ENCODE measurements around the gene PALM.
"Not testable (repeated sequence)": the region's sequence is repeated elsewhere in the genome, so short reads cannot be mapped to it uniquely, and the experiment has no call there.

Gene PALM, protein sequence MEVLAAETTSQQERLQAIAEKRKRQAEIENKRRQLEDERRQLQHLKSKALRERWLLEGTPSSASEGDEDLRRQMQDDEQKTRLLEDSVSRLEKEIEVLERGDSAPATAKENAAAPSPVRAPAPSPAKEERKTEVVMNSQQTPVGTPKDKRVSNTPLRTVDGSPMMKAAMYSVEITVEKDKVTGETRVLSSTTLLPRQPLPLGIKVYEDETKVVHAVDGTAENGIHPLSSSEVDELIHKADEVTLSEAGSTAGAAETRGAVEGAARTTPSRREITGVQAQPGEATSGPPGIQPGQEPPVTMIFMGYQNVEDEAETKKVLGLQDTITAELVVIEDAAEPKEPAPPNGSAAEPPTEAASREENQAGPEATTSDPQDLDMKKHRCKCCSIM

DNA sequence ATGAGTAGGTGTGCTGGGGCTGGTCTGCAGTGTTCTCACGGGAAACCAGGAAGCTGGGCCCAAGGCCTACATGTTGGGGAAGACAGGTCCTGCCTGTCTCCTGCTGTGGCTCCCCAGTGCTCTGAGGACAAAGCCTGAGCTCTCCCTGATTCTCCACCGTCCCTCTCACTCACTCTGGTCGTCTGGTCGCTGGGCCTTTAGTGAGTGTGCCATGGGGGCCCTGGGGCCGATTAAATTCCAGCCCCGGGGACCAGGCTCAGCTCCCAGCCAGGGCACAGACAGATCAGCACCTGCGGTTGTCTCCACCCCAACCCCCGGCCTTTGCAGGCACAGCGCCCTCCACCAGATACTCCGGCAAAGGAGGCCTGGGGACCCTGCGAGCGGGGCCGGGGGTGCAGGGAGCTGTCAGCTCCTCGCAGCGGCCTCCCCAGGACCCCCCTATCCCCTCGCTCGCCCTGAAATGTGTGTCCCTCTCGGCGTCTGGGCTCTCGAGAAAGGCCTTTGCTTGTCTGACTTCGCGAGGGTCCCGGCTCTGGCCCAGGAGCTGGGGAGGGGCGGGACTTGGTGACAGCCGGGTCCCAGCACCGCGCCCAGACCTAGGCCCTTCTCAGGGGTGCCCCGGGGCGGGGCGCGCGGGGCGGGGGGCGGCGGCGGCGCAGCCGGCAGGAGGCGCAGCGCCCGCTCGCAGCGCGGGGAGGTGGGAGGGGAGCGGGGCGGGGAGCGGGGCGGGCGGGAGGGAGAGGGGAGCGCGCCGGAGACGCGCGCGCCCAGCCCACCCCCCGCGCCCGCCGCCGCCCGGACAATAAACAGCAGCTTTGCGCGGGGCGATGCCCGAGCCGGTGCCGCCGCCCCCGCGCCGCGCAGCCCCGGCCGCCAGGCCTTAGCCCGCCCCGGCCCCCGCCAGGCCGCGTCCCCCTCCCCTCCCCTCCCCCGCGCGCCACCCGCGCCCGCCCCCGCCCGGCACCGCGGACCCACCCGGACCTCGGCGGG, at the start of gene PALM:
Gene PALM, plus strand, starts transcription at position 782 of the 990 bp plus-strand sequence. CDS start 212 bp downstream, outside the sequence.
- no peak for DNase-seq

DNA sequence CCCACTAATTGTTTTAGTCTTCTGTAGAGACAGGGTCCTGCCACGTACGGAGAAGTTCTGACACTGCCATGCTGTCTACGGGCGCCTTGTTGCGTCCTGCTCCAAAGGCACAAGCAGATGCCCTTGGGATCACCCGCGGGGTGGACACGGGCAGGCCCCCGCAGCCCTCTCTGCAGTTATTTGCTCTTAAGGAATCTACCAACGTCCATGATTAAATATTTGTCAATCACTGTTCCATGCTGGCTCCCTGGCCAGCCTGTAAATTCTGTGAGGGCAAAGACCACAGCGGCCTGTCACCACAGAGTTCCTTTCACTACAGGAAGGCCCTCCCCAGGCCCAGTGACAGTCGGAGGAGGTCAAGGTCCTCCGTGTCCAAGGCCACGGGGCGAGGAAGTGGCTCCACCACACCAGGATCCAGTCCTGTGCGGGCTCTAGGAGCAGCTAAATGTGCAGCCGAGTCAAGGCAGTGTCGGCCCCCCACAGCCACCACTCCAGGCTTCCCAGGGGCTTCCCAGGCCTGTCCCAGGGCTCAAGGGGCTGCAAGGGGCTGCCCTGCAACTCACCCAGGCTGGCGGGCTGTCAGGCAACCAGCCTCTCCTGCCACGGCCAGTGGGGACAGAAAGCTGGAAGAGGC, 47.8 kb upstream of the PALM start:
- no peak for DNase-seq

DNA sequence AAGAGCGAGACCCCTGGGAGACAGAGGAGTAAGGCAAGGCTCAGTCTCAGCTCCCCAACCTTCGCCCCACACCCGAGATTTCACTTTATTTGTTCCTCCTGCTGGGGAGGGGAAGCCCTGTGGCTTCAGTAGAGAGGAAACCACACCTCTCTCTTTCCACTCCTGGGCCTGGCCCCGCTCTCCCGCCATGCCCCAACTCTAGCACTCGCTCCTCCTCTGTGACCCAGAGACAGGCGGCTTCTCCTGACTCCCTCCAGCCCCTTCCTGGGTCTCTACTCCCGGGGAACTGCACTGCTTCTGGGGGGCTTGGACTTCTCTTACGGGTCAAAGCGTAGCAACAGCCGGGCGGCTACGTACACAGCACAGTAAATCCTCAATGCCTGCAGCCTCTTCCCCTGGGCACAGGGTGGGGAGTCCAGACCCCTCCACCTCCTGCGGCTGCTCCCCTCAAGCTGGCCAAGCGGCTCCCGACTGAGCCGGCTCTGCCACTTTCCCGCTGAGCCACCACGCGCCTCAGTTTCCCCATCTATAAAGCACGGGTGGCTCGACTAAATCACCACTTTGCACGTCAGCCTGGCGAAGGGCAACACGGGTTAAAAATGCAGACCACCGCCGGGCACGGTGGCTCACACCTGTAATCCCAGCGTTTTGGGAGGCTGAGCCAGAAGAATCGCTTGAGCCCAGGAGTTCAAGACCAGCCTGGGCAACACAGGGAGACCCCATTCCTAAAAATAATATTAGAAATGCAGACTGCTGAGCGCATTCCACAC, 47.1 kb upstream of the PALM start:
- peak; percentile 61 for DNase-seq

DNA sequence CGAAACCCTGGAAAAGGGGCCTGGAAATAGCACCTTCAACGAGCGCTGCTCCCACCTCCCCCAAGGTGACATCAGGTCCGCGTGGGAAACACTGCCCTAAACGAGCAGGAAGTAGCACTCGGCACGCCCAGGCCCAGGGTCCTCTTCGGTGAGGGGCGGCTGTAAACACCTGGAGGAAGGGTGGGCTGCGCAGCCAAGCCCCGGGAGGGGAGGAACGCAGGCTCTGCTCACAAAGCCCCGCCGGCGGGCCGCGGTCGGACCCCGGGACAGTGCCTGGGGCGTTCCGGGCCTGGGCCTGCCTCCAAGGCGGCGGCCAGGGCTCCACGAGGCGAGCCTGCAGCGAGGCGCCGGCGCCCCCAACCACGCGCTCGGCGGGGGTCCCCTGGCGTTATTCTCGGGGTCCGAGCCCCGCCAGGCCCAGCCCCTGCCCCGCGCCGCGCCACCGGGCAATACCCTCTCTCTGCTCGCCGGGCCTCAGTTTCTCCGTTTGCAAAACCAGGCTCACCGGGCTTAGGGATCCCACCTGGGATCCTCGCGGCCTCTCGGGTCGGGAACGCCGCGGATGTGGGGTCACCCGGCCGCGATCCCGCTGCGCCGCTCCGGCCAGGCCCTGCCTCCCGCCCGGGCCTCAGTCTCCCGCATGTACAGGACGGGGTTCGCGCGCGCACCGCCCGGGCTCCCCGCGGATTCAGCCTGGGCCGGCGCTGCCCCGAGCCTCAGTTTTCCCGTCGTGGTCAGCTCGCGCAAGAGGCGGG, 46.4 kb upstream of the PALM start:
- DNase-seq: peak; percentile 69

DNA sequence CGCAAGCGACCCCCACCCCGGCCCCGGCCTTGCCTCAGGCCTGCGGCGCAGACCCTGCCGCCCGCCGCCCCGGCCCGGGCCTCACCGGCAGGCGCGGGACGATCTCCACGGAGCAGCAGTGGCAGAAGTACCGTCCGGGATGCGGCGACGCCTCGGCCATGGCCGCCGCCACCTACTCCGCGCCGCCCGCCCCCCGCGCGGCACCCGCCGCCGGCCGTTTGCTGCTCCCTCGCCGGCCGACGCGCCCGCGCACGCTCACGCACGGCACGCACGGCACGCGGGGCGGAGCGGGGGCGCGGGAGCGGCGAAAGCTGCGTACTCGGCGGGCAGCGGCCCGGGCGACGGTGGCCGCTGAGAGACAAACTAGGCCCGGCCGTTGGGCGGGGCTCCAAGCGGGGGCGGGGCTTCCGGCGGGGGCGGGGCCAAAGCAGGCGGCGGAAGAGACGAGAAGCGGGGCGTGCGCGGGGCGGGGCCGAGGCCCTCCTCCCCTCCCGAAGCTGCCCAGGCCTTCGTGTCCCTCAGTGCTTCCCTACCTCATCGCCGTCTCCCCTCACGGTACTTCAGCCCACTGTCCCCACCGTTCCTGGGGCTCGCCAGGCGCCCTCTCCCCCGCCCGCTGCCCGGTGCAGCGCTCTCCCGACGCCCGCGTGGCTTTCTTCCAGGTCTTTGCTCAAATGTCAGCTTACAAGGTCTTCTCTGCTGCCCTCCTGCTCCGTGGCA, 45.6 kb upstream of the PALM start, which contains the start of gene RNF126:
Gene RNF126, minus strand, starts transcription at position 253 of the 720 bp plus-strand sequence. Its CDS starts 93 bp downstream, at position 160.
- DNase-seq: peak; percentile 98

DNA sequence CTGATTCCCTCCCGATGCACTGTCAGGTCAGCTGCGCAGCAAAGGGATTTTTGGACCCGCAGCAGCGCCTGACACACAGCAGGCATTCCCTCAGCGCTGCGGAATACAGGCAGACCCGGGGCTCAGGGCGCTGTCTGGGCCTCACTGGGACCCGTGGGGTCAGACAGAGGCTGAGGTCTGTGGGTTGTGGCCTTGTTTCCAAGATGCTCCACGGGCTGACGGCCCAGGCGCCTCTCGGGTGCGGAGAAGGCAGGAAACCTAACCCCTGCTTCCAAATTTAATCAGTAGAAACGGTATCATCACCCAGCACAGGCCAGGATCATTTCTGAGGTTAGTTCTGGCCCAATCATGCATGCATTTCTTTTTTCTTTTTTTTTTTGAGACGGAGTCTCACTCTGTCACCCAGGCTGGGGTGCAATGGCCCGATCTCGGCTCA, 45.0 kb upstream of the PALM start:
- no peak for DNase-seq

DNA sequence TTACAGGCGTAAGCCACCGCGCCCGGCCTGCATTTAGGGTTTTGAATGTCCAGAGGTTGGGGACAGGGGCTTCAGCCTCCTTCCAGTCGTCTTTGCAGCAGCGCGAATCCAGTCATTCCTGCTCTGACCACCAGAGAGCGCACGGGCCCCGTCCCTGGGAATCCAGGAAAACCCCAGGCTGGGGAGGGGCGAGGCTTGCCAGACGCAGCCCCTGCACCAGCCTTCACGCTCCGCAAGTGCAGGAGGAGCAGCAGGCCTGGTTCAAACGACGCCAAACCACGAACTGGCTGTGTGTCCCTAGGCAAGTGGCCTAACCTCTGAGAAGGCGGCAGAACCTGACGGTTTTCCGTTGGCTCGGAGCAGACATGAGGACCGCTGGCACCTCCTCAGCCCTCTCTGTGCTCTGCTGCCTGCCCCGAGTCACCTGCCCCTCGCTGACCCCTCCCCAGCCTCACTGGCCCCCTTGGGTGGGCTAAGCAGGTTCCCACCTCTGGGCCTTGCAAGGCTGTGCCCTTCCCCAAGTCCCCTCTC, 43.8 kb upstream of the PALM start:
- DNase-seq: peak; percentile 84

DNA sequence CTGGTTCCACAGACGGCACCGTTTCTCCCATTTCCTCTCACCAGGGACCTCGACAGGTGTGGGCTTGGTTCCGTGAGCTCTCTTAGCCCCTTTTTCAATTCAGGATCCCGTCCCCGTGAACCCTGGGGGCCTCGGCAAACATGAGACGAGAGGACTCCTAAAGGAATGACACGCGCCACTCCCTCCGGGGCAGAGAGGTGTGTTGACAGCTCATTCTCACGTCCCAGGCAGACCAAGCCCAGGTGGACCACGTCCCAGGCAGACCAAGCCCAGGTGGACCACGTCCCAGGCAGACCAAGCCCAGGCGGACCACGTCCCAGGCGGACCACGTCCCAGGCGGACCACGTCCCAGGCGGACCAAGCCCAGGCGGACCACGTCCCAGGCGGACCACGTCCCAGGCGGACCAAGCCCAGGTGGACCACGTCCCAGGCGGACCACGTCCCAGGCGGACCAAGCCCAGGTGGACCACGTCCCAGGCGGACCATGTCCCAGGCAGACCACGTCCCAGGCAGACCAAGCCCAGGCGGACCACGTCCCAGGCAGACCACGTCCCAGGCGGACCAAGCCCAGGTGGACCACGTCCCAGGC, 41.7 kb upstream of the PALM start:
- not testable (repeated sequence) for DNase-seq

DNA sequence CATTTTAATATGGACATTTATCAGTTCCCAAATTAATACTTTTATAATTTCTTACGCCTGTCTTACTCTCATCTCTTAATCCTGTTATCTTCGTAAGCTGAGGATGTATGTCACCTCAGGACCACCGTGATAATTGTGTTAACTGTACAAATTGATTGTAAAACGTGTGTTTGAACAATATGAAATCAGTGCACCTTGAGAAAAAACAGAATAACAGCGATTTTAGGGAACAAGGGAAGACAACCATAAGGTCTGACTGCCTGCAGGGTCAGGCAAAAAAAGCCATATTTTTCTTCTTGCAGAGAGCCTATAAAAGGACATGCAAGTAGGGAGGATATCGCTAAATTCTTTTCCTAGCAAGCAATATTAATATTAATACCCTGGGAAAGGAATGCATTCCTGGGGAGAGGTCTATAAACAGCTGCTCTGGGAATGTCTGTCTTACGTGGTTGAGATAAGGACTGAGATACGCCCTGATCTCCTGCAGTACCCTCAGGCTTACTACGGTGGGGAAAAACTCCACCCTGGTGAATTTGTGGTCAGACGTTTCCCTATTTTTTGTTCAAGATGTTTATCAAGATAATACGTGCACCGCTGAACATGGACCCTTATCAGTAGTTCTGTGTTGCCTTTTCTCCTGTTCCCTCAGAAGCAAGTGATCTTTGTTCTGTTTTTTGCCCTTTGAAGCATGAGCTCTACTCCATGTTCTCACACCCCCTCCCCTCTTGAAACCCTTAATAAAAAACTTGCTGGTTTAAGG, 39.9 kb upstream of the PALM start:
- not testable (repeated sequence) for DNase-seq

DNA sequence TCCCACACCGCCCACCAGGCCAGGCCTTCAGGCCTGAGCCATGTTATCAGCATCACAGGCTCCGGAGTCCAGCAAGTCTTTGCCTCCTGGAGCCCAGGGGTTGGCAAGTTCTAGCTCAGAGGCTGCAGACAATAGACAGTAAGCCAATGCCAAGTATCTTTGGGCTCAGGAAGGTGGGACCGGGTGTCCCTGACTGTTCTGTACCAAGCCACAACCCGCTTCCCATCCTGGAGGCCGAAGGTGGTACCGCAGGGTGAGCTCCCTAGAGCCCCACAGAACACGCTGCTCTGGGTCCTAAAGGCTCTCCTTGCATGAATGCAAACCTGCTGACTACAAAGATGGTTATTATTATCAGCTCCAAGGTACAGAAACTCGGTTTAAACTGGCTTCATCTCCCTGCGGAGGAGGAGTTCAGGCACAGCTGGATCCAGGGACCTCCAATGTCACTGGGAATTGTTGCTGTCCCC, 38.1 kb upstream of the PALM start:
- no peak for DNase-seq

DNA sequence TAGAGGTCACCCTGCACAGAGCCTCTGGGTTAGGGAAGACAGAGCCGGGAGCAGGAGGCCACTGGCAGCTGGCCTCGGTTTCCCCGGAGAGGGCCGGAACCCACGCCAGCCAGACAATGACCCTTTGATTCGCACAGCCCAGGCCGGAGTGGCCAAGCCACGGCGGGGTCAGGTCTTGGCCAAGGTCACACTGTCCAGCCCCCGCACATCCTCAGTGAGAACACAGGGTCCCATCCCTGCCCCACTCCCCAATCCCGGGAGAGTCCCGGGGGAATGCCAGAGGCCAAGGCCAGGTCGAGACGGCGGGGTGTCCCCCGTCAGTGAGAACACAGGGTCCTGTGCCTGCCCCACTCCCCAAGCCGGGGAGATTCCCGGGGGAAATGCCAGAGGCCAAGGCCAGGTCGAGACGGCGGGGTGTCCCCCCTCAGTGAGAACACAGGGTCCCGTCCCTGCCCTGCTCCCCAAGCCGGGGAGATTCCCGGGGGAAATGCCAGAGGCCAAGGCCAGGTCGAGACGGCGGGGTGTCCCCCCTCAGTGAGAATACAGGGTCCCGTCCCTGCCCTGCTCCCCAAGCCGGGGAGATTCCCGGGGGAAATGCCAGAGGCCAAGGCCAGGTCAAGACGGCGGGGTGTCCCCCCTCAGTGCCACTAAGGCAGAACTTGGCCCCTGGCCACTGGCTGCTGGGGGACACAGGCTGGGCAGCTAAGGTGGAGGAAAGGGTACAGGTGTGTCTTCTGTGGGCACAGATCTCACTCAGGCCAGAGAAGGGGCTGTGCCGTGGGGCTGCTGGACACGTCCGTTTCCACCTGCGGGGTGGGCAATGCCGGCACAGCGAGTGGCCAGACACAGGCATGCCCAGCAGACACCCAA, 34.2 kb upstream of the PALM start:
- no peak for DNase-seq

DNA sequence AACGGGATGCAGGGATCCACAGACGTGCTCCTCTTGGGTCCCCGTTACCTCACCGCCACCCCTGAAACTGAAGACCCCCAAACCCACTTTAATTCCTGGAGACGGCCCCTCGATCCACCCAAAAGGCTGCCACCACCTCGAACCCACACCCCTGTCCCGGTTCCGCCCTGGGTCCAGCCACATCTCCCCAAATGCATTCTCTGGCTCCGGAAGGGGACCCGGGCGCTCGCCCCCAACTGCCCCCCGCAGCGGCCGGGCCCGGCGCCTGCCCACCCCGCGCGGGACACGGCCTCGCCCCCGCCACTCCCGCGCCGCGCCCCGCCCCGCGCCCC, 32.8 kb upstream of the PALM start:
- DNase-seq: no peak

DNA sequence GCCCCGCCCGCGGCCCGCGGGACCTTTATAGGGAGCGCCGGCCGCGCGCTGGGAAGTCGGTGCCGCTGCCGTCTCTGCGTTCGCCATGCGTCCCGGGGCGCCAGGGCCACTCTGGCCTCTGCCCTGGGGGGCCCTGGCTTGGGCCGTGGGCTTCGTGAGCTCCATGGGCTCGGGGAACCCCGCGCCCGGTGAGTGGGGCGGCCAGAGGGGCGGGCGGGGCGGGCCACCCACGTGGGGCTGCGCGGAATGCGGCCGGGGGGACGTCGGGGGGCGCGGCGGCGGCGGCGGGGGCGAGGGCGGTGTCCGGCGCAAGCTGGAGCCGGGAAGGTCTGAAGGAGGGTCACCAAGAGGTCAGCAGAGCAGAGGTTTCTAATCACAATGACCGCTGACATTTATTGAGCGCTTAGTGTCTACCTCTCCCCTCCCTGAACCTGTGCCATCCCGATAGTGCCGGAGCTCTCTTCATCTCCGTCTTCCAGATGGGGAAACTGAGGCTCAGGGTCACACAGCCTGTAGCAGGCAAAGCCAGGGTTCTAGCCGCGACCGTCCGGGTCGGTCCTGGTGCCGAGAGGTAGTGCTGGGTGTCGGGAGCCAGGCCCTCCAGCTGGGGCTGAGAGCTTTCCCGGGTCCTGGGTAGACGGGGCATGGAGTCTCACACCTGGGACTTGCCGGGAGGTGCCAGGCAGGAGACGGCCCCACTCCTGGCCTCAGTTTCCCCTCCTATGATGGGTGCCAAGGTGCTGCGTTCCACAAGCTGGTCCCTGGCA, 32.2 kb upstream of the PALM start, which contains the start of gene FSTL3:
Gene FSTL3, plus strand, starts transcription at position 54 of the 767 bp plus-strand sequence. Its CDS starts 32 bp downstream, at position 86.
- no peak for DNase-seq

DNA sequence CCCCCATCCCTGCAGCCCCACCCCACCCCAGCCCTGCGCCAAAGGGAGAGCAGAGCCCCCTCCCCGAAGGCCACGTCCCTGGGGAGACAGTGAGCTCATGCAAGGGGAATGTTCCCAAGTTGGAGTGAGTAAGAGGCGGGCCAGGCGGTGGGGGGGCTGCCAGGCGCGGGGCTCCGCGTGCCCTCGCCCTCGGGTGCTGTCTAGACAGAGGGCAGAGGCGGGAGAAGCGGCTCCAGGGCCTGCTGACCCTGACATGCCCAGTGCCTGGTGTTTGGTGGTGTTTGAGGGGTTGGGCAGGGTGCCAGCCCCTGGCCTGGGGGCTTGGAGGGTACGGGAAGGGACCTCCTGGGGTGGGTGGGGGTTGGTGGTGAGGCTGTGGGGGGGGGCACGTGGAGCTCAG, 31.5 kb upstream of the PALM start:
- DNase-seq: no peak

DNA sequence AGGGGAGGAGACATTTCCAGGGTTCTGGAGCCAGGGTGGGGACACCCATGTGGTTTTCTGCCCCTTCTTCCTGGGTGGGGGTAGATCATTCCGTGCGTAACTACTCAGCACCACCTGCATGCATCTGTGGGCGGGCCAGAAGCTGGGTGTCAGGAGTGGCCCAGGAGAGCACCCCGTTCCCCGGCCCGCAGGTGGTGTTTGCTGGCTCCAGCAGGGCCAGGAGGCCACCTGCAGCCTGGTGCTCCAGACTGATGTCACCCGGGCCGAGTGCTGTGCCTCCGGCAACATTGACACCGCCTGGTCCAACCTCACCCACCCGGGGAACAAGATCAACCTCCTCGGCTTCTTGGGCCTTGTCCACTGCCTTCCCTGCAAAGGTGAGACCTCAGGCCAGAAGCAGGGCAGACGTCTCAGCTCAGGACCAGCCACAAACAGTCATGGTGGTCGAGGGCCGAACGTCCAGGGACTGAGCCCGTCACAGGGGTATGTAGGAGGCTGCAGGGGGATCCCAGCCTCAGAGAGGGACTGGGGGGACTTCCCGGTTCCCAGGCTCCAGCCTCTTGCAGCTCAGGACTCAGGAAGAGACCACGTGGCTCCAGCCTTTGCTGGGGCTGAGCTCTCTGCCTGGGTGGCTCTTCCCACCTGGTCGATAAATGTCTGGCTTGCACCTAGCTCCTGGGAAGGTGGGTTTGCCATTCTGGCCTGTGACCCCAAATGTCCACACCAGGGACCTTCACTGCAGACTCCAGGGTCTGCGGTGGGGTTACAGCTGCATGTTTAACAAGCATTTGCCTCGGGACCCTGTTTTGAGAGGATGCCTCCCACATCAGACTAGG, 30.9 kb upstream of the PALM start:
- no peak for DNase-seq

DNA sequence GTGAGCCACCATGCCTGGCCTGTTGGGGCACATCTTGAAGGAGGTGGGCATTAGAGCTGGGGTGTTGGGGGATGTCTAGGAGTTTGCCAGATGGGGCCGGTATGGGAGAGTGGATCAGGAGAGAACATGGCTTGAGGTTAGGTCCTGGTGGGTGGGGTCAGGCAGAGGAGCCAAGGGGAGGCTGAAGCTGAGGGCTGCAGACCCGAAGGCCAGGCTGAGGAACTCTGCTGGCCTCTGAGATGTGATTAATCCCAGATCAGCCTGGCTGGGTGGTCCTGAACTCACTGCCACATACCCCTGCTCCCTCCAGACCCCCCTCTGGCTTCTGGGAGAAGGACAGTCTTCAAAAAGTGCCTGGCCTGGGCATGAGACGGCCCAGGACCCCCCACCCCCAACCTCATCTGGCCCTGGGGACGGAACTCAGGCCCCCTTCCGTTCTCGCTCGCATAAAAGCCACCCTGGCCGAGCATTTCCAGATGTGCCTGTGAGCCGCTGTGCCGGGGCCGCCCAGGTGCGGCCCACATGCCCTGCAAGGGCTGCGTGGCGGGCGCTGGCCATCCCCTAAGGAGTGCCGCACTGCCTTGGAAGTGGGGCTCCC, 29.8 kb upstream of the PALM start:
- no peak for DNase-seq
